ENCODE data around the gene KRTAP19-4.
"Not testable (repeated sequence)": the region's sequence is repeated elsewhere in the genome, so short reads cannot be mapped to it uniquely, and the experiment has no call there.

The KRTAP19-4 gene

GRCh38 chr21:30497065-30497464 lies at the start of gene KRTAP19-4:
KRTAP19-4 (minus strand) TSS chr21:30497165; CDS start chr21:30497110, 55 bp downstream.
- no peak for DNase-seq

- DNase-seq = no peak
Observed at GRCh38 chr21:30541764-30542163, 44.8 kb upstream of the KRTAP19-4 start, which contains the start of gene KRTAP19-6. KRTAP19-6 (minus strand) TSS chr21:30541864; CDS start chr21:30541833, 31 bp downstream.

DNA sequence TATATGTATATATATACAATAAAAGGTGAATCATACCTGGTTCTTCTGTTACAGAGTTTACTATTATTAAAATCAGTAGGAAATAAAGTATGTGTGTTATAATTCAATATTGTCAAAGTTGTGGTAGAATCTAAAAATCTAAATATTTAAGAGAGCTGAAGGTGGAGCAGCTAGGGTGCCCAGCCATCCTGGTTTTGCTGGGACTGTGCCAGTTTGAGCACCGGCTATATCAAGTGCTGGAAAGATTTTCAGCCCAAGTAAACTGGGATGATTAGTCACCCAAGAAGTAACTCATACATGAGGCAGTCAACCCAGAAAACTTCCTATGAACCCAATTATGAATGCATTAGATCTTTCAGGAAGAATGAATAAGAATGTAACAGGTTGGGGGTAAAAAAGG lies 21.9 kb upstream of the KRTAP19-4 start:
- DNase-seq = no peak

DNA sequence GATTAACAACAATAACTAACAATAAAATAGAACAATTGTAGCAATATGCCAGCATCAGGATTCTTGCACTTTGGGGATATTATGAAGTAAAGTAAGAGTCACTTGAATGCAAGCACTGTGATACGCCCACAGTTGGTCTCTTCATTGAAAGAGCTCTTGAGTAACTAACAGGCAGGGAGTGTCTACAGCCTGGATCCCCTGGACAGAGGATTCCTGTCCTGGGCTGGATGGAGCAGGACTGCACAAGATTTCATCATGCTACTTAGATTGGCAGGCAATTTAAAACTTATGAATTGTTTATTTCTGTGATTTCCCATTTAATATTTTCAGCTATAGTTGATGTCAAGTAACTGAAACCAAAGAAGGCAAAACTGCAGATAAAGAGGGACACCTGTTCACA lies 18.7 kb upstream of the KRTAP19-4 start:
- DNase-seq = no peak

GRCh38 chr21:30505621-30506205 lies 8.7 kb upstream of the KRTAP19-4 start:
- not testable (repeated sequence) for DNase-seq

- no peak for DNase-seq
Observed at GRCh38 chr21:30502041-30502440, 5.1 kb upstream of the KRTAP19-4 start, which contains the start of gene KRTAP19-5. KRTAP19-5 (minus strand) TSS chr21:30502141; CDS start chr21:30502090, 51 bp downstream.

- DNase-seq = no peak
Observed at GRCh38 chr21:30491963-30492428, 5.0 kb downstream of the KRTAP19-4 start, which contains the start of gene KRTAP19-3. KRTAP19-3 (minus strand) TSS chr21:30492013; CDS start chr21:30491957, 56 bp downstream.

GRCh38 chr21:30487336-30487735 lies 9.6 kb downstream of the KRTAP19-4 start, which contains the start of gene KRTAP19-2:
KRTAP19-2 (minus strand) TSS chr21:30487436; CDS start chr21:30487348, 88 bp downstream.
- no peak for DNase-seq

DNA sequence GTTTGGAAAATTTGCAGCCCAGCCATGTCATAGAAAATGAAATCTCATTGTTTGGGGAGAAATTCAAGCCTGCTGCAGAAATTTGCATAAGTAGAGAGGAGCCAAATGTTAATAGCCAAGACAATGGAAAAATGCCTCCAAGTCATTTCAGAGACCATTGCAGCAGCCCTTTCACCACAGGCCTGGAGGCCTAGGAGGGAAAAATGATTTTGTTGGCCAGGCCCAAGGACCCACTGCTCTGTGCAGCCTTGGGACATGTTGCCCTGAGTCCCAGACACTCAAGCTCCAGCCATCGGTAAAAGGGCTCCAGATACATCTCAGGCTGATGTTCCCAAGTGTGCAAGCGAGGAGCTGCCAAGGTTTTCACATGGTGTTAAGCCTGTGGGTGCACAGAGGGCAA lies 10.8 kb downstream of the KRTAP19-4 start:
- no peak for DNase-seq

GRCh38 chr21:30482130-30482529 lies 14.8 kb downstream of the KRTAP19-4 start:
- no peak for DNase-seq

- no peak for DNase-seq
Observed at GRCh38 chr21:30480145-30480544, 16.8 kb downstream of the KRTAP19-4 start, which contains the start of gene KRTAP19-1. KRTAP19-1 (minus strand) TSS chr21:30480367; CDS start chr21:30480317, 50 bp downstream.

- no peak for DNase-seq
Observed at GRCh38 chr21:30479259-30479658, 17.7 kb downstream of the KRTAP19-4 start.

DNA sequence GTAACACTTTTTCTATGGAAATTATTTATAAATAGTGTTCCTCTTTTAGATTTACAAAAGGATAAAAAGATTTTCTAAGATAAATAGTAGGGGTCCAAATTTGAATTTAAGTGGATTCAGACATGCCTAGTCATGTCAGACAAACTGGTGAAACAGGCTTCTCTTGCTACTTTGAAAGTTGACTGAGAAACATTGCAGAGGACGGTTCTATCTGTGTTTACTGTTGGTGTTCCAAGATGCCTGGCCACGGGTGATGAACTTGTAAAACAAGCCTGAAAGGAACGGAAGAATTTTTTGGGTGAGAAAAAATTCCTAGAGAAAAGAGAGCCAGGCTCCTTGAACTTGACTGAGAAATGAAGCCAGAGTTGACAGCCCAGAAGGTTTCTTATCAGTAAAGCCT lies 19.0 kb downstream of the KRTAP19-4 start:
- no peak for DNase-seq

- no peak for DNase-seq
Observed at GRCh38 chr21:30468900-30469714, 27.9 kb downstream of the KRTAP19-4 start.

GRCh38 chr21:30463713-30464112 lies 33.3 kb downstream of the KRTAP19-4 start:
- DNase-seq = no peak

DNA sequence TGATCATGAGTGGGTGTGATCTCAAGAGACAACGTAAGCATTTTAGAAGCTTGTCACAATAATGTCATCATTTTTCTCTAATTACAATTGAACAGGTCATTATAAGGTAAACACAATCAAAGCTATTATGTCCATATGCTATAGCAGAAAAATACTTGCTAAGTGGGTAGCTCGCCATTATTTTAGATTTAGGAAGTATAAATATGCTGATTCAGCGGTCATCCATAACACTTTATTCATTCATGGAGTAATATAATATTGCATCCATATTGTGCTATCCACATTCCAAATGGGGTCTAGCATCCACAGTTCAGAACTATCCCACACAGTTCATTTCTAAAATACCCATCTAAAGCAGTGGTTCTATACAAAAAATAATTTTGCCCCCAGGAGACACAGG lies 48.5 kb downstream of the KRTAP19-4 start:
- no peak for DNase-seq

GRCh38 chr21:30447056-30447455 lies 49.9 kb downstream of the KRTAP19-4 start:
- DNase-seq = no peak

All from cortex of kidney (tissue), 1 donor.